Psoas muscle (tissue), 8 donors: Measurements from ENCODE around the gene HOXA6. TPM values are rescaled to one million over a fixed set of nuclear protein-coding genes. Genes with fewer than 3 reads are reported as not detected.

Experiments
- ATAC-seq, 4 donors: fragments of 200-7000 bp; cut with Tn5 transposase; one replicate each; pipeline ENCODE4 v1.9.1; 2020; ENCODE audit warnings: moderate library complexity in 3 of 4, mild to moderate bottlenecking in 2 of 4
- DNase-seq, 2 donors: peaks; one replicate each; pipeline ENCODE4 v3.0.0-alpha.2; 2020
- H3K27ac ChIP-seq: fragments of 200-600 bp; one replicate; pipeline ENCODE4 v1.8.0; 2022
- H3K27me3 ChIP-seq, 3 donors: fragments of 200-600 bp in 1 of 3; one replicate each; pipeline versions ENCODE4 v1.6.1 to v1.8.0; 2013 to 2022; ENCODE audit warnings: low read length in 2 of 3, mild to moderate bottlenecking in 2 of 3, moderate library complexity in 1 of 3; ENCODE audit not compliant: insufficient read depth in 3 of 3
- H3K36me3 ChIP-seq, 2 donors: fragments of 200-600 bp in 1 of 2; one replicate each; pipeline versions ENCODE4 v1.6.1 to v1.8.0; 2013 to 2022; ENCODE audit warnings: low read depth in 1 of 2, mild to moderate bottlenecking in 1 of 2, moderate library complexity in 1 of 2; ENCODE audit not compliant: insufficient read depth in 1 of 2
- H3K4me1 ChIP-seq: fragments of 200-600 bp; one replicate; pipeline ENCODE4 v1.8.0; 2022
- H3K4me3 ChIP-seq: fragments of 200-600 bp; one replicate; pipeline ENCODE4 v1.8.0; 2022; ENCODE audit warnings: mild to moderate bottlenecking
- H3K9me3 ChIP-seq: fragments of 200-600 bp; one replicate; pipeline ENCODE4 v1.8.0; 2022
- CTCF ChIP-seq: fragments of 200-600 bp; IDR thresholded peaks from one replicate; pipeline ENCODE4 v1.8.0; 2022; ENCODE audit warnings: antibody characterized with exemption
- WGBS, 3 donors: extraction: QIAGEN DNeasy Blood & Tissue Kit; methylation state at CpG; one replicate each; pipeline versions ENCODE4 v1.1.6 to v1.1.7; 2013; 5-methylcytosine and 5-hydroxymethylcytosine counted together
- intact Hi-C, 2 donors: fragments of 100-400 bp; cut with DNase I; formaldehyde crosslinking; loops; one replicate each; pipeline versions ENCODE4 v1.11.0 to v1.14.2; 2022
- polyA plus RNA-seq, 3 donors: library from polyadenylated mRNA; stranded (reverse); fragments of 200-250 nt; gene quantifications; one replicate each; pipeline ENCODE4 v1.2.3, GENCODE V29; 2013
- total RNA-seq, 4 donors: library from RNA; stranded (reverse); fragmentation: NEBNext Ultra II Directional in 2 of 4; extraction: Animal tissue kit (Norgen Biotek cat#: 25700) in 2 of 4; gene quantifications; one replicate each; pipeline versions ENCODE4 v1.2.1 to v1.2.4, GENCODE V29; 2021 to 2023
- donor health status: healthy with polysubstance abuse.
- donor health status: DM: no; HTN: no; CAD: no; lungs with moderate emphysema.
- donor health status: Bipolar disorder and iron deficiency.
- donor health status: healthy.
- donor health status: DM: yes; HTN: yes; CAD: no.
- donor health status: DM: no; HTN: no; CAD: no.
- donor health status: DM: no; HTN: no; CAD: no.
- donor health status: DM: yes; HTN: yes; CAD: no.

HOXA6 gene
- total and polyA plus RNA-seq, 7 donors: 0.64 to 3.7 (median 2.9) TPM

- 66 to 73% (median 72%) methylated on average over 25 of the region's 25 CpGs for WGBS, 3 donors
- Histone ChIP-seq H3K9me3 (no peaks in the 10 kb centered on the region), H3K4me1 (peaks cover 21% of the 10 kb centered on the region), H3K27me3 (no peaks in the 10 kb centered on the region), H3K36me3 (peaks cover 0 to 18% of the 10 kb centered on the region in 2 donors), H3K4me3 (peak overlapping the region; percentile 53), H3K27ac (peak overlapping the region; percentile 65)
- ATAC-seq: no peak
- no peak for TF ChIP-seq CTCF
- no peak for DNase-seq
- intact Hi-C loops: no loop called here
These were observed 46.2 kb downstream of the HOXA6 start for GRCh38 chr7:27101171-27101956.

GRCh38 chr7:27100694-27101170, 46.8 kb downstream of the HOXA6 start:
- intact Hi-C loops: no loop called here
- peak overlapping the region; percentile 53 for H3K4me3 ChIP-seq

GRCh38 chr7:27099453-27100370, 47.9 kb downstream of the HOXA6 start:
- Histone ChIP-seq H3K27ac (peak overlapping the region; percentile 73), H3K4me3 (peak overlapping the region; percentile 98), H3K4me1 (peaks cover 12% of the 10 kb centered on the region), H3K36me3 (peaks cover 0 to 18% of the 10 kb centered on the region in 2 donors), H3K27me3 (no peaks in the 10 kb centered on the region), H3K9me3 (no peaks in the 10 kb centered on the region)
- DNase-seq (no peak), ATAC-seq (no peak)
- intact Hi-C loops: no loop called here
- 90 to 93% (median 92%) methylated on average over 8 of the region's 8 CpGs for WGBS, 3 donors
- no peak for TF ChIP-seq CTCF

More at GRCh38 chr7:27100694-27101170, 46.8 kb downstream of the HOXA6 start:
- H3K4me1 ChIP-seq: peaks cover 16% of the 10 kb centered on the region
- peak overlapping the region; percentile 65 for H3K27ac ChIP-seq
- H3K36me3 ChIP-seq: peaks cover 0 to 18% of the 10 kb centered on the region in 2 donors
- no peaks in the 10 kb centered on the region for H3K9me3 ChIP-seq
- DNase-seq (no peak), ATAC-seq (no peak)
- no peaks in the 10 kb centered on the region for H3K27me3 ChIP-seq
- TF ChIP-seq CTCF: no peak
- 64 to 76% (median 75%) methylated on average over 8 of the region's 8 CpGs for WGBS, 3 donors

- H3K9me3 ChIP-seq: no peaks in the 10 kb centered on the region
- DNase-seq: peak in 1 of 2 donors; percentile 41
- WGBS, 3 donors: 56 to 63% (median 57%) methylated on average over 38 of the region's 38 CpGs
- ATAC-seq: peak in 1 of 4 donors; percentile 59
- peak overlapping the region; percentile 98 for H3K4me3 ChIP-seq
- no peak for TF ChIP-seq CTCF
- intact Hi-C loops: no loop called here
- peaks cover 12% of the 10 kb centered on the region for H3K4me1 ChIP-seq
- H3K27me3 ChIP-seq: no peaks in the 10 kb centered on the region
- peak overlapping the region; percentile 73 for H3K27ac ChIP-seq
- H3K36me3 ChIP-seq: peaks cover 0 to 18% of the 10 kb centered on the region in 2 donors
These were observed 48.8 kb downstream of the HOXA6 start for GRCh38 chr7:27098578-27099451.
